HEK293 (cell line): Measurements from ENCODE around the gene GNAZ.

Experiments used
- CTCF ChIA-PET: fragments of 350-600 bp; formaldehyde crosslinking; extraction: SDS; loops from one replicate; lab custom pipeline; 2021; ENCODE audit warnings: antibody characterized with exemption; lab: Yijun Ruan, JAX
- POLR2A ChIA-PET: fragments of 300-600 bp; formaldehyde crosslinking; extraction: SDS; loops from one replicate; lab custom pipeline; 2020; ENCODE audit warnings: antibody characterized with exemption, inconsistent platforms; lab: Yijun Ruan, JAX
- H3K27ac ChIP-seq: fragments of 200-500 bp; sonication (Bioruptor generic); 2 replicates; pipeline ENCODE4 v1.5.1; 2014; ENCODE audit warnings: low read depth, low read length, control low read depth, inconsistent platforms; ENCODE audit errors: extremely low read depth
- H3K36me3 ChIP-seq, 2 experiments: fragments of 200-500 bp in 1 of 2; sonication (Bioruptor generic) in 1 of 2; 1 replicate in 1 of 2; 2 replicates in 1 of 2; pipeline ENCODE4 v1.5.1; 2014 to 2017; ENCODE audit warnings: inconsistent platforms in 2 of 2, low read length in 2 of 2; ENCODE audit not compliant: control insufficient read depth in 2 of 2, insufficient read depth in 1 of 2
- H3K4me1 ChIP-seq: fragments of 200-500 bp; sonication (Bioruptor generic); 2 replicates; pipeline ENCODE4 v1.5.1; 2014; ENCODE audit warnings: mild to moderate bottlenecking, low read length, inconsistent platforms; ENCODE audit not compliant: control insufficient read depth, insufficient read depth
- H3K4me3 ChIP-seq: 2 replicates; pipeline ENCODE4 v1.5.1; 2011; ENCODE audit warnings: low read depth, mild to moderate bottlenecking, control low read depth, low read length, moderate library complexity
- H3K9me3 ChIP-seq: fragments of 200-500 bp; sonication (Bioruptor generic); 2 replicates; pipeline ENCODE4 v1.5.1; 2014; ENCODE audit warnings: low read depth, low read length, inconsistent platforms; ENCODE audit not compliant: control insufficient read depth, insufficient read depth
- BCL11A ChIP-seq: fragments of 450-650 bp; formaldehyde crosslinking; IDR thresholded peaks from 2 replicates; pipeline ENCODE4 v1.5.1; 2016; ENCODE audit warnings: low read depth, missing biosample characterization, missing genetic modification characterization
- GLIS2 ChIP-seq: fragments of 450-650 bp; formaldehyde crosslinking; IDR thresholded peaks from 2 replicates; pipeline ENCODE4 v1.5.1; 2016; ENCODE audit warnings: missing biosample characterization, missing genetic modification characterization
- MYNN ChIP-seq: fragments of 450-650 bp; formaldehyde crosslinking; IDR thresholded peaks from 2 replicates; pipeline ENCODE4 v1.5.1; 2016; ENCODE audit warnings: missing biosample characterization, missing genetic modification characterization, borderline replicate concordance
- PBX3 ChIP-seq: sonication (generic); formaldehyde crosslinking; IDR thresholded peaks from 2 replicates; pipeline ENCODE4 v1.8.1; 2022; ENCODE audit warnings: mild to moderate bottlenecking, moderate library complexity, missing genetic modification reagents
- PRDM6 ChIP-seq: fragments of 450-650 bp; formaldehyde crosslinking; IDR thresholded peaks from 2 replicates; pipeline ENCODE4 v1.5.1; 2017; ENCODE audit warnings: missing biosample characterization, missing genetic modification characterization
- ZBTB17 ChIP-seq: fragments of 450-650 bp; formaldehyde crosslinking; IDR thresholded peaks from 2 replicates; pipeline ENCODE4 v1.5.1; 2016; ENCODE audit warnings: missing biosample characterization, missing genetic modification characterization
- ZFP37 ChIP-seq: fragments of 450-650 bp; formaldehyde crosslinking; IDR thresholded peaks from 2 replicates; pipeline ENCODE4 v1.5.1; 2016; ENCODE audit warnings: missing biosample characterization, missing genetic modification characterization
- ZIC2 ChIP-seq: fragments of 450-650 bp; formaldehyde crosslinking; IDR thresholded peaks from 2 replicates; pipeline ENCODE4 v1.5.1; 2016; ENCODE audit warnings: missing biosample characterization, missing genetic modification characterization
- ZNF169 ChIP-seq: fragments of 450-650 bp; formaldehyde crosslinking; IDR thresholded peaks from 2 replicates; pipeline ENCODE4 v1.5.1; 2016; ENCODE audit warnings: missing biosample characterization, missing genetic modification characterization
- ZNF2 ChIP-seq: fragments of 450-650 bp; formaldehyde crosslinking; IDR thresholded peaks from 2 replicates; pipeline ENCODE4 v1.5.1; 2016; ENCODE audit warnings: missing biosample characterization, missing genetic modification characterization
- ZNF23 ChIP-seq: fragments of 450-650 bp; formaldehyde crosslinking; IDR thresholded peaks from 2 replicates; pipeline ENCODE4 v1.5.1; 2016; ENCODE audit warnings: missing biosample characterization, missing genetic modification characterization, borderline replicate concordance
- ZNF292 ChIP-seq: fragments of 450-650 bp; formaldehyde crosslinking; IDR thresholded peaks from 2 replicates; pipeline ENCODE4 v1.5.1; 2016; ENCODE audit warnings: low read depth, missing biosample characterization, missing genetic modification characterization, borderline replicate concordance
- ZNF335 ChIP-seq: fragments of 450-650 bp; formaldehyde crosslinking; conservative IDR thresholded peaks from 2 replicates; pipeline ENCODE4 v1.5.1; 2016; ENCODE audit warnings: missing biosample characterization, missing genetic modification characterization
- ZNF350 ChIP-seq: fragments of 450-650 bp; formaldehyde crosslinking; IDR thresholded peaks from 2 replicates; pipeline ENCODE4 v1.5.0; 2017; ENCODE audit warnings: missing biosample characterization, mild to moderate bottlenecking, missing genetic modification characterization
- ZNF501 ChIP-seq: fragments of 450-650 bp; formaldehyde crosslinking; IDR thresholded peaks from 2 replicates; pipeline ENCODE4 v1.5.1; 2016; ENCODE audit warnings: missing biosample characterization, missing genetic modification characterization
- ZNF623 ChIP-seq: fragments of 450-650 bp; formaldehyde crosslinking; IDR thresholded peaks from 2 replicates; pipeline ENCODE4 v1.5.1; 2016; ENCODE audit warnings: missing biosample characterization, missing genetic modification characterization
- ZNF76 ChIP-seq: fragments of 450-650 bp; formaldehyde crosslinking; IDR thresholded peaks from 2 replicates; pipeline ENCODE4; 2016; ENCODE audit warnings: low read depth, missing biosample characterization, missing genetic modification characterization, borderline replicate concordance
- ZSCAN18 ChIP-seq: fragments of 450-650 bp; formaldehyde crosslinking; IDR thresholded peaks from 2 replicates; pipeline ENCODE4 v1.5.1; 2016; ENCODE audit warnings: missing biosample characterization, missing genetic modification characterization
- ZXDB ChIP-seq: fragments of 450-650 bp; formaldehyde crosslinking; IDR thresholded peaks from 2 replicates; pipeline ENCODE4 v1.5.1; 2016; ENCODE audit warnings: missing biosample characterization, missing genetic modification characterization
- TF ChIP-seq, protein P1 (sequence below): fragments of 450-650 bp; formaldehyde crosslinking; IDR thresholded peaks from 2 replicates; pipeline ENCODE4 v1.5.1; 2016; ENCODE audit warnings: missing biosample characterization, missing genetic modification characterization

GNAZ gene

GRCh38 chr22:23158516-23159290 lies 88.4 kb downstream of the GNAZ start:
- ChIA-PET POLR2A (no interaction called here), CTCF (interaction anchor here (0.7 kb wide), 1 partner anchor 124 kb away, joined by 3 read pairs; no protein-coding TSS in a partner anchor)
- TF ChIP-seq ZIC2 (tag by site-specific recombination), result peak; percentile 63
- no peak for TF ChIP-seq ZNF501 (tag by site-specific recombination)
- Histone ChIP-seq H3K36me3 (peaks cover 0 to 21% of the 10 kb centered on the region in 2 experiments; a peak in 1 of 3 replicates), H3K27ac (no peak overlapping the region), H3K9me3 (no peaks in the 10 kb centered on the region), H3K4me1 (no peaks in the 10 kb centered on the region), H3K4me3 (no peak overlapping the region)

GRCh38 chr22:23159291-23159630 lies 88.9 kb downstream of the GNAZ start:
- ChIA-PET CTCF (no interaction called here), POLR2A (no interaction called here)
- H3K4me1 ChIP-seq, result no peaks in the 10 kb centered on the region

DNA sequence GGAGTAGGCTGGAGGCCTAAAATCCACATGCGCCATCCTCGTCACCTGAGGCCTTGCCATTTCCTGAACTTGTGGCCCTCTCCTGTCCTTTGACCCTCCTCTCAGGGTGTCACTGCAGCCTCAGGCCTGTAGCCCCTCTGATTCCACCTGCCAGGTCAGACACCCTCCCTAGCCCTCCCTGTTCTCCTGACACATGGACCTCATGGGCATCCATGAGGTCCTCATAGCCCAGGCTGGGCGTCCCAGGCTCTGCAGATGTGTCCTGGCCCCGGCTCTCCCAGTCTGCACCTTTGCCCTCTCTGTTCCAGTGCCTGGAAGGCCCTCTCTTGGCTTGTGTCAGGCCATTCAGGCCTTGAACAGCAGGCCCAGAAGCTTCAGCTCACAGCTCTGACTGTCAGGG lies 90.7 kb downstream of the GNAZ start:
- POLR2A ChIA-PET, result interaction anchor here (1.0 kb wide), 1 partner anchor 16 kb away, joined by 5 read pairs; the partner anchor contains the start of gene RAB36
- Histone ChIP-seq H3K36me3 (peaks cover 0 to 9% of the 10 kb centered on the region in 2 experiments; a peak in 1 of 3 replicates), H3K27ac (no peak overlapping the region), H3K4me3 (no peak overlapping the region), H3K4me1 (no peaks in the 10 kb centered on the region), H3K9me3 (no peaks in the 10 kb centered on the region)
- TF ChIP-seq, protein P1, sequence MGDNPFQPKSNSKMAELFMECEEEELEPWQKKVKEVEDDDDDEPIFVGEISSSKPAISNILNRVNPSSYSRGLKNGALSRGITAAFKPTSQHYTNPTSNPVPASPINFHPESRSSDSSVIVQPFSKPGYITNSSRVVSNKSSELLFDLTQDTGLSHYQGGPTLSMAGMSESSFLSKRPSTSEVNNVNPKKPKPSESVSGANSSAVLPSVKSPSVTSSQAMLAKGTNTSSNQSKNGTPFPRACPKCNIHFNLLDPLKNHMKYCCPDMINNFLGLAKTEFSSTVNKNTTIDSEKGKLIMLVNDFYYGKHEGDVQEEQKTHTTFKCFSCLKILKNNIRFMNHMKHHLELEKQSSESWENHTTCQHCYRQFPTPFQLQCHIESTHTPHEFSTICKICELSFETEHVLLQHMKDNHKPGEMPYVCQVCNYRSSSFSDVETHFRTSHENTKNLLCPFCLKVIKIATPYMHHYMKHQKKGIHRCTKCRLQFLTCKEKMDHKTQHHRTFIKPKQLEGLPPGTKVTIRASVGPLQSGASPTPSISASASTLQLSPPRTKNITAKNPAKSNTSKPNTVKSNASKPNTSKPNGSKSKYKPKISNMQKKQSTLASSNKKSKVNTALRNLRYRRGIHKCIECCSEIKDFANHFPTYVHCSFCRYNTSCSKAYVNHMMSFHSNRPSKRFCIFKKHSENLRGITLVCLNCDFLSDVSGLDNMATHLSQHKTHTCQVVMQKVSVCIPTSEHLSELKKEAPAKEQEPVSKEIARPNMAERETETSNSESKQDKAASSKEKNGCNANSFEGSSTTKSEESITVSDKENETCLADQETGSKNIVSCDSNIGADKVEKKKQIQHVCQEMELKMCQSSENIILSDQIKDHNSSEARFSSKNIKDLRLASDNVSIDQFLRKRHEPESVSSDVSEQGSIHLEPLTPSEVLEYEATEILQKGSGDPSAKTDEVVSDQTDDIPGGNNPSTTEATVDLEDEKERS (tag by site-specific recombination), result no peak
- no peak for TF ChIP-seq BCL11A (tag by site-specific recombination)
- no peak for TF ChIP-seq ZSCAN18
- TF ChIP-seq ZFP37 (tag by site-specific recombination), result no peak
- no peak for TF ChIP-seq ZNF292 (tag by site-specific recombination)
- TF ChIP-seq GLIS2 (tag by site-specific recombination), result no peak
- TF ChIP-seq PRDM6 (tag by site-specific recombination), result no peak
- CTCF ChIA-PET, result no interaction called here

More at GRCh38 chr22:23159291-23159630, 88.9 kb downstream of the GNAZ start:
- TF ChIP-seq ZNF623, result no peak
- no peak for TF ChIP-seq ZBTB17
- TF ChIP-seq ZNF76, result no peak
- TF ChIP-seq ZNF23 (tag by site-specific recombination), result no peak
- no peak for TF ChIP-seq PBX3 (CRISPR knock-in tag)
- TF ChIP-seq ZNF335 (tag by site-specific recombination), result no peak
- no peak for TF ChIP-seq ZNF2 (tag by site-specific recombination)
- TF ChIP-seq ZFP37 (tag by site-specific recombination), result no peak
- no peak for TF ChIP-seq ZXDB
- TF ChIP-seq ZNF169 (tag by site-specific recombination), result no peak
- no peak for TF ChIP-seq ZNF350 (tag by site-specific recombination)
- TF ChIP-seq MYNN (tag by site-specific recombination), result no peak
- TF ChIP-seq ZSCAN18, result no peak
- Histone ChIP-seq H3K36me3 (peaks cover 0 to 18% of the 10 kb centered on the region in 2 experiments; a peak in 1 of 3 replicates), H3K27ac (no peak overlapping the region), H3K4me3 (no peak overlapping the region), H3K9me3 (no peaks in the 10 kb centered on the region)
